NCI-H345 (cell line): ENCODE results near the gene FRMD4A.

Source experiments
- DNase-seq: peaks from one replicate; lab custom pipeline; 2025; lab: John Stamatoyannopoulos, UW

The FRMD4A gene

DNA sequence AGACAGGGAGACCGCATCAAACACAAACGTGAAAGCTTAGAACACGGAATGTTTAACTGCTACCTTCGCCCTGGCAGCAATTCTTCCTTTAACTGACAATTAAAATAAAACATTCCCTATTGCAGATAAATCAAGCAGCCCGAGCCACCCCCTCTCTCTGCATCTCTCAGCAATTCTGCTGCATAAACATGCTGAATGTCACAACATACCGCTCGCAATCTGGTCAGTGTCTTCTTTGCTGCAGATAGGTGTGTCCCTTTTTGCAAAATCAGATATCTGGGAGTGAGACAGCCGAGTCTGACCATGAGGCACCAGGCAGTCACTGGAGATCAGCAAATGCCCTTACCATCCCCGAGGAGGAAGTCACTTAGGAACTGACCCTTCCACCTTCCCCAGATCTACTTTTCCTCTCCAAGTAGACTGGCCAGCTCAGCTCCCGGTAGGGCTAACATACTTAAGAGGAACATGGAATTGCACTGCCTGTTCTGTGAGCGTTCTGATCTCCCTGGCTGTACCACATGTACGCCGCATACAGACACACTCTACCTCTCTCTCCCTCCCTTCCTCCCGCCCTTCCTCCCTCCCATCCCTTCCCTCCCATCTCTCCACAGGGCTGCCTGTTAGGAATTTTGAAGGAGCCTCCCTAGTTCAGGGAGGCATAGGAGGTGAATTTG is at the start of gene FRMD4A:
FRMD4A (minus strand) TSS at position 537 of the 674 bp plus-strand sequence.
- DNase-seq = no peak

DNA sequence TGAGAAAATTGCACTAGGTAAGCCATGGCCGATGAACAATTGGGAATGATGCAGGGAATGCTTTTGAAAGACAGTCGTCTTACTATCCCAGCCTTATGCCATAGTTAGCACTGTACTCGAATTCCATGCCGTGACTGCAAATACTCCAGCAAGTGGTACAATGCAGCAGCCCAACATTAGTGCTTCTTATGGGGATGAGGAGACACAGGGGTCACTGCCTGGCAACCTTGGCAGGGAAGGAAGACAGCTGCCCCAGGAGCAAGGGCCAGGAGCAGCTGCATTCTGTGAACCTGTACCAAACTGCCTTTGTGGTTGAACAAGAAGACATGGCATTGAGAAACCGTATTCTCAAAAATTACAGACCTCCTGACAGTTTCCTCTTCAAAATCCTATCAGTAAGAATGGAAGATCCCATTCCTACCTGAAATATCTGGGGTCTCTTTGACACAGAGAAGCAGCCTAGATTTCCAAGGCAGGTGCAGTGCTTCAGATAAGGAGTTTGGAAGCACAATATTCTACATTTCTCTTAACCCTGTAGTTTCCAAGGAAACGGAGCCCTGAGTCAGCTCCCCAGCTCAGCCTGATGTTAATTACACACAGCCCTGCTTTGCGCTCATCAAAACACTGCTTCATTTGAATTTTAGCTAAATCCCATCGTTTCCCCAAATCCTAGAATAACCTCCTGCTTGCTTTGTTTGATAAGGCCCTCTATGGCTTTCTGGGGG is 49.0 kb upstream of the FRMD4A start:
- no peak for DNase-seq

DNA sequence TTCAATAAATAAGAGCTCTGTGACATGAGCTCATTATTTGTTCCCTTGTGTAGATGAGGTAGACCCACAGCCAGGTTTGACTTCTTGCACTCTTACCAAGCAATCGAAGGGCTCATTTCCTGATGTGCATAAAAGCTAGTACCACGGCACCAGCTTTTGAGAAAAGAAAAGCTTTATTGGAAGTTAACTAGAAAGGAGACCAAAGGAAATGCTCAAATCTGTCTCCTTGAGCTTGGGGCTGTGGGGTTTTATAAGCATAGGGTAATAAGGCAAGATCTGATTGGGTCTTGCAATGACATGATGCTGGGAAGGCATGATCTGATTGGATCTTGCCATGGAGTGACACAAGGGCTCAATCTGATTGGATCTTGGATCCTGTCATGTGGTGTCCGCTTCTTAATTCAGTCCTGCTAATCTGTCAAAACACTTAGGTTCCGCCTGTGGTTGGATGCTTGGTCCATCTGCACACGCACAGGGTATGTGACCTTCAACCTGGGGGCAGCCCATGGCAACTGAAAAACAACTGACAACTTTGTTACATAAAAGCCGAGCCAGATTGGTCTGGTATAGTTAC is 47.8 kb upstream of the FRMD4A start:
- no peak for DNase-seq

DNA sequence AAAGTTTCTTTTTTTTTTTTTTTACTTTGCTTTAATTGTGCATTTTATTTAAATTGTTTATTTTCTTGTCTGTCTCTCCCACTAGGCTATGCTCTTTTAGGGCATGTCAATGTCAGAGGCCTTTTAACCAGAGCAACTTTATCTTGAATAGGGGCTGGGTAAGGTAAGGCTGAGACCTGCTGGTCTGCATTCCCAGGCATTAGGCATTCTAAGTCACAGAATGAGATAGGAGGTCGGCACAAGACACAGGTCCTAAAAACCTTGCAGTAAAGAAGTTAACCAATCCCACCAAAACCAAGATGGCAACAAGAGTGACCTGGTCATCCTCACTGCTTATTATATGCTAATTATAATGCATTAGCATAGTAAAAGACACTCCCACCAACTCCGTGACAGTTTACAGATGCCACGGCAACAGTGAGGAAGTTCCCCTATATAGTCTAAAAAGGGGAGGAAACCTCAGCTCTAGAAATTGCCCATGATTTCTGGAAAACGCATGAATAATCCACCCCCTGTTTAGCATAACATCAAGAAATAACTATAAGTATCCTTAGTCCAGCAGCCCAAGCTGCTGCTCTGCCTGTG is 47.0 kb upstream of the FRMD4A start:
- no peak for DNase-seq

DNA sequence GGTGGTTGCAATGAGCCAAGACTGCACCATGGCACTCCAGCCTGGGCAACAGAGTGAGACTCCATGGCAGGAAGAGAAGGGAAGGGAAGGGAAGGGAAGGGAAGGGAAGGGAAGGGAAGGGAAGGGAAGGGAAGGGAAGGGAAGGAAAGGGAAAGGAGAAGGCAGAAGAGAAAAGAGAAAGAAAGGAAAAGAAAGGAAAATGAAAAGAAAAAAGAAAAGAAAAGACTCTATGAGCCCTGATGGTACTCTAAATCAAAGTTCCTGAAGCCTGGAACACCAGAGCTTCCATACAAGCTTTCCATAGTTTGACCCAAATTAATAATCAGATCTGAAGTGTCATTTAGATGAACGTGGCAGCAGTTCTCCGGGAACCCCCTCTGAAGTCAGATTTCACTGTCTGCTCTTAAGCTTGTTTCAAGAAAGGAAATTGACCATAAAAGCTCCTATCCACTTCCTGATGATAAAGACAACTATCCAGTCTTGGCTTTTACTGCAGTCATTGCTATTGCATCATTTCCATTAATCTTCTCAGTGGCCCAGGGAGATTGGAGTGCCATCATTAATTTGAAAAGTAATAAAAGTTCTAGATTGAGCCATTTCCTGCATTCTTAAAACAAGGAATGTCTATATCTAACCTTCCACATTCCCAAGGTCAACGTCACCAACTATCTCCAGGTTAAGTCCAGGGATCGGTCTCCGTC is 44.2 kb upstream of the FRMD4A start:
- DNase-seq = no peak

DNA sequence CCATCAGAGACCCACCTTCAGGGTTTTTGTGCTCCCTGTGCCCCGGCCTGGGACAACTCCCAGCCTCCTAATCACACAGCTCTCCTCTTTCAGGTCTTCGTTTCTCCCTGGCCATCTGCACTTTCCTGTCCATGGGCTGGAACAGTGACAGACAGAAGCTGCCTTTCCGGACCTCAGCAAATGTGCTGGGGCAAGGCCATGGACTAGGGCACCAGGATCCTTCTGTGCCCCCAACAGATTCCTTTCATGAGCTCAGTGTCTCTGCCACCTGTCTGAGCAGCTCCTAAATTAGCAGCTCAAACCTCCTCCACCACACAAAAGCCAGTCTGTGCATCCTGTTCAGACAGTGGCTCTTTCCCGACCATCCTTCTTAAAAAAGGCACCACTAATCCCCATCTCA is 41.9 kb upstream of the FRMD4A start:
- DNase-seq = no peak

DNA sequence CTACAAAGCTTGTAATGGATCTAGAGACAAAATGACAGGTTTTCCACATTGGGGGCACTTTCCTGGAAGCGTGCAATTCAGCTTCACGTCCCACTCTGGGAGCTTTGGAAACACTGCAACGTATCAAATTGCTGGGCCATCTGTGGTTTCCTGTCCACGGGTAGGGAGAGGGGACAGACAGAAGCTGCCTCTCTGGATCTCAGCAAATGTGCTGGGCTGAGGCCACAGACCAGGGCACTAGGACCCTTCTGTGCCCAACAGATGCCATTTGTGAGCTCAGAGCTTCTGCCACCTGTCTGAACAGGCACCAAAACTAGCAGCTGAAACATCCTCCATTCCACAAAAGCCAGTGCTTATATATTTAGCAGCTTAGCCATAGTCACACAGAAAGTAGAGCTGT is 40.9 kb upstream of the FRMD4A start:
- no peak for DNase-seq

DNA sequence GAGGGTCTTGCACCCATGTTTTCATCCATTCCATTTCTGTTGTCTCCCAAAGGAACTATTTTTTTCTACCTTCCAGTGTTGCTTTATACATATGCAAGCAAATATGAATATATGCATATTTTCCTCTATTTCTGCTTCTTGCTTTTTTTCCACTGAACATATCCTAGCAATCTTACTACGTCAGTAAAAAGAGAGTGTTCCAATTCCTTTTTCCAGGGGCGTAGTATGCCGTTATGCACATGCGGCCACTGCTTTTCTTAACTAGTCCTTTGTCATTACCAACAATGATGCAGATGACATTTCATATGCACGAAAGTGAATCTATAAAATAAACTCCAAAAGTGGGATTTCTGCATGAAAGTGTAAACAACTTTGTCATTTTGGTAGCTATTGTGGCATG is 40.2 kb upstream of the FRMD4A start:
- DNase-seq = no peak

DNA sequence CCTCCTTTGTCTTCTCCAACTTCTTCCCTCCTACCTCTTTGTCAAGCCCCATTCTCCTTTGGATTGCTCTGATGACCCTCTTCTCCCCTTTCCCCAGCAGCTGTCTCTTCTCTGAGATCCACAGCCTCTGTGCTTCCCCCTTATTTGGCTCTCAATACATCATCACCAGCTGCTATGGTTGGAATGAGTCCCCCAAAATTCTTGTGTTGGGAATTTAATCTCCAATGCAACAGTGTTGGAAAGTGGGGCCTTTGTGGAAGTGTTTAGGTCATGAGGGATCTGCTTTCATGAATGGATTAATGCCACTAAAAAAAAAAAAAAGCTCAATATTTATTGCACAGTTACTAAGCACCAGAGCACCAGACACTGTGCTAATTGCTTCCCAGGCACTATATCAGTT is 39.2 kb upstream of the FRMD4A start:
- no peak for DNase-seq

DNA sequence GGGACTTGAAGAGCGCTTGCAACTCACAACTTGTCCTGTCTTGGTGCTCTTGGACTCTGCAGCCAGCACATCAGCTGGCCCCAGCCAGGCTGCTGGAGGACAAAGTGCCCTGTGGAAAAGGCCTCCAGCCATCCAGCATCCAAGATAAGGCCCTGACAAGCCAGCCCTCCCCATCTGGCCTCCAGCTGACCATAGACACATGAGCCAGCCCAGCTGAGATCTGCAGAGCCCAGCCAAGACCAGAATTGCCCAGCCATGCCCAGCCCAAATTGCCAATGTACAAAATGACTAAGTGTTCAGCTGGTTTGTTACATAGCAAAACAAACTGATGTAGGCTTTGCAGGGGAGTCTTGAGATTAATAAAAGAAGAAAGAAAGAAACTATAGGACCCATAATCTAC is 36.0 kb upstream of the FRMD4A start:
- DNase-seq = no peak

DNA sequence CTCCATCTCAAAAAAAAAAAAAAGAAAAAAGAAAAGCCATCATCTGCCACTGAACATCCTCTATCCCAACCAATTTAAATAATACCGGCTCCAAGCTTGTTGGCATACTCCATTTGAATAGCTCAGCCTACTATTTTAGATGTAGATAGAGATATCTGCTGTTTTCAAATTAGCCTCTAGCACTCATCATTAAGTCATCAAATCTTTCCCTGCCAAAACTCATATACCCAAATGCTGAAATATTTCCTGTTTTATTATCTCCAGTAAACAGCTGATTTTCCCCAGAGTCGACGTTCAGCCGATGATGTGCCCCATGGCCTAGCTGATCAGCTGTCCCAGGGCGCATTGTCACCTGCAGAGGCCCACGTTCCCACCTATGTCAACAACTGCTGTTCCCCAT is 34.5 kb upstream of the FRMD4A start:
- no peak for DNase-seq

DNA sequence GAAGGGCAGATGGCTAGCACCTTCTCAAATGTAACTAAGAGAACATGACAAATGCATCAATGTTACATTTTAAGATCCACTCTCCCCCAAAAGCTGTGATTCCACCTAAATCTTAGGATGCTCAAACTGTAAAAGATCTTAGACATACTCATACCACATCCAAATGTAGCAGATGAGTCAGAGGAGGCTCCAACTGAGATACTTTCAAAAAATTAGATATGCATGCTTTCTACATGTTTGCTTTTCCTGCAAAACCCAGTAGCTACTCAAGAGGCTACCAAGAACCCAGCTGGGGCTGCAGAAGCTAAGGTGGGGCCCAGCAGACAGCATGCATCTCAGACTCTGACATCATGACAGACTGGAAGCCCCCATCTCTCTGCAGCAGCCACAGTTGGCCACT is 31.4 kb upstream of the FRMD4A start:
- no peak for DNase-seq

DNA sequence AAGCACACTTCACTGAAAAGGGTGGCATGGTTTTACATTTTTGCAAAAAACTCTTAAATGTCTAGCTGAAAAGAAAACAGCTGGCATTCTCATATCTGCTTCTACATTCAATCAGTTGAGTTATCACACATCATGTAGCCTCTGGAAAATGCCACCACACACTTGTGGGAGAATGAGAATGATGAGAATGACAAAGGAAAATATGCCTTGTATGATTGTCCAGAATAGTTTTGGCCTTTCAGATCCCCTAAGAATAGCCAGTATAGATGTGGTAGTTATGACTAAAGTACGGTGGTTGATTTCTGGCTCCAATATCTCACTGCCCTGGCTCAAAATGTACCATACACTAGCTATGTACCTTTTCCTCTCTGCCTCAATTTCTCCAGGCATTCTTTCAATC is 30.2 kb upstream of the FRMD4A start:
- DNase-seq = no peak

DNA sequence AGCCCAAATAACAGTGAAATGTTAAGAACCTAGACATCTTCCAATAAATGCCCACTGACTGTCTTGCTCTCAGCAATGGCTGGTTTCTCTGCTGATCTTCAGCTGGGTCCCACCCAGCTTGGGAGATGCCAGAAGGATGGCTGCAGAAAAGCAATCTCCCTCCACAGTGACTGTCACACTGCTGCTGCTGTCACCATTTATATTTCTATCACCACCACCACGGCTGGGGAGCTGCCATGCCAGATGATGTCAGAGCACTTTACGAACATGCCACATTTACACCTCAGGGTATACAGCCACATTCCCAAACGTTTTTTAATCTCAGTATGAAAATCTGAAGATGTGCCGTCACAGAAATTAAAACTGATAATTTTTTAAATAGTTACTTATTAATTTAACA is 29.8 kb upstream of the FRMD4A start:
- no peak for DNase-seq

DNA sequence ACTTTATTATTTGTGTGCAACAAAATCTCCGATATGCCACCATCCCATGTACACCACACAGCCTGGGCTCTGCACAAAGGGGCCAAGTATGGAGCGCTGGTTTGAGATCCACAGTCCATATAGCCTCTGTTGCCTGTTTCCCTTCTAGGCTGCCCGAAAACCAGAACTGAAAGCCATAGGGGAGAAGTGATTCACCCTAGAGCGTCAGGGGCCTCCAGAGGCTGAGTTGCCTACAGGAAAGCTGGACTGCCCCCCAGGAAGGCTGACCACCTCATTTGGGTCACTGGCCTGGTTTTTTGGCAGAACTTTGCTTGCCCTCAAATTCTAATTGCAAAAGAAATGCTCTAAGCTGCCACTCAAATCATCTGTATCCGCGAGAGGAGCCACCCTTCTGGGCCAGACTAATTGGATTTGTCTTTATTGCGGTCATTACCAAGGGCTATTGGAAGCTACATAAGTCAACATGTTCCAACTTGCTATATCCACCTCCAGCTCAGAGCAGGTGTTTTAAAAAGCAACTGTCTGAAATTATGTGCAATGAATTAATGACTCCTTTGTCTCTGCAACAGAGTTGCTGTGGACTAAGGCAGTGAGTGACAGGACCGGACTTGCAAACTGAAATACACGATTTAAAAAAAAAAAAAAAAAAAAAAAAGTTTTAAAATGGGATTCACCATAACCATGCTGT is 28.3 kb upstream of the FRMD4A start:
- DNase-seq = no peak

DNA sequence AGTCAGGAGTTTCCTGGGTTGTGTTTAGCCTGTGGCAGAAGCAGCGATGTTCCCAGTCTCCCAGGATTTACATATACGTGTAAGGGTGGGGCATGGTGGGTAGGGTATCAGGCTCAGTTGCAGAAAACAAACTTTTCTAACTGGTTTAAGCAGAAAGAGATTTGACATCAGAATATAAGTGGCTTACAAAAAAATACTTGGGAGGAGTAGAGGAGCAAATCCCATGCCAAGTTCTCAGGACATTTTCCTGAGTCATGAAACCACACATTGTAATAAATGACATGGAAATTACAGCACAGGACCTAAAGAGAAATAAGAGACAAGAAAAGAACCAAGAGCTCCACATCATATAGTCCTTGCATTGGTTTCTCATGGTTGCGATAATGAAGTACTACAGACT is 26.2 kb upstream of the FRMD4A start:
- no peak for DNase-seq

DNA sequence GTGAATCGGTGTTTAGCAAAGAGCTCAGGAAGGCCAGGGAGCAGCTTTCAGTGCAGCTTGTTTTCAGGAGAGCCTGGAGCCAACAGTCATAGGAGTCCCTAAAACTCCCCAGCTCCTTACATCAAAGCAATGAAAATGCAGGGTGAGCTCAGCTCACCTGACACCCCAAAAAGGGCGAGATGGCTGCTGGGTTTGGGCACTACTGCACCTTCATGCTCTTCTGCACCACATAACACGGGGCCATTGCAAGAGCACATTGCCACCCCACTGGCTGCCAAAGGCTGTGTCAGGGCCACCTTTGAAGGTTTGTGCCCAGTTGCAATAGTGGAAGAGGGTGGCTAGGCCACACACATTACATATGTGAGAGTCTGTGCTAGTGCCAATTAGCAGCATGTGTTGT is 25.0 kb upstream of the FRMD4A start:
- DNase-seq = no peak

DNA sequence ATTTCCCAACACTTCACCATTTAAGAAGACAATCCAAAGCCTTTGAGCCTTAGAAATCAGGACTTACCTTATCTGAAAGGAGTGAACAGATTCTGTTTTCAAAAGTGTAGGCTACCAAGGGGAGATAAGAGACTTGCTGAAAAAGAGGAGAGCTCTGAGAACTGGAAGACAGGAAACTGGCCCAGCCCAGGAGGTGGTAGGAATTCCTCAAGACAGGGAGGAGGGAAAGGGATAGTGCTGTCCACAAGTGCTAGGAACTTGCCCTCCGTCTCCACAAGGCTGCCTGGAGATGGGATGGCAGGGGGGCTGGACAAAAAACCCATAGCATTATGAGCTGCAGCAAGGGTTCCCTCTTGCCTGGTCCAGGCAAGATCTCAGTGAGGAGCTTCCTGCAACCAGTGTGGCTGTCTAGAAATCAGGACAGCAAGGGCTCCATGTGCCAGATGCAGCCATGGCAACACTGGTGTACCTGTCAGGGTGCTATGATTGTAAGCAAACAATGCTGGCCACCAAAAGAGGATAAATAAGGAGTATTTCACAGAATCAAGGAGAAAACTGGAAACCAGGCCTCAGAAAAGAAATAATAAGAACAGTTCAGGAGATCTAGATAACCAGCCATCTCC is 22.7 kb upstream of the FRMD4A start:
- DNase-seq = no peak

DNA sequence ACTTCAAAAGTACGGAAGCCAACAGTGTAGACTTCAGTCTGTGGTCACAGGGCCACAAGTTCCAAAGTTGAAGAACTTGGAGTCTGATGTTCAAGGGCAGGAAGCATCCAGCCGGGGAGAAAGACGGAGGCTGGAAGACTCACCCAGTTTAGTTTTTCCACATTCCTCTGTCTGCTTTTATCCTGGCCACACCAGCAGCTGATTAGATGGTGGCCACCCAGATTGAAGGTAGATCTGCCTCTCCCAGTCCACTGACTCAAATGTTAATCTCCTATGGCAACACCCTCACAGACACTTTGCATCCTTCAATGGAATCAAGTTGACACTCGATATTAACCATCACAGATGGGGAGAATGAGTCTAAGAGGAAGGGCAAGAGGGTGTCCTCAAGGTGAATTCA is 19.3 kb upstream of the FRMD4A start:
- DNase-seq = no peak

DNA sequence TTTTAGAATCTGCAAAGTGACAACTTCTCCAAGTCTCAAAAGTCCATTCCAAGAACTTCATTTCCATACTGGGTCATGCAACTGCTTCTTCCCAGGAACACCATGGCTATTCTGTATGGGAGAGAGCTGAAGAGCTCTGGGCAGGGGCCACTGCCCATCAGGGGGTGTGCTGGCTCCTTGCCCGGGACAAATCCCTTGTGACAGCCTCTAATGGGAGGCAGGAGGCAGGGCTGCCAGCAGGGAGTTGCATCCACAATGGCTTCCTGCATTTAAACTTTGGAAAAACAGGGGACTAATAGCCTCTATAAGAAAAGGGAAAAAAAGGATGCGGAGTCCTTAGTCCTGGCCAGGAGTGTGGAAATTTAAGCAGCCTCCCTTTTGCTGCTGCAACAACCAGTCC is 18.4 kb upstream of the FRMD4A start:
- no peak for DNase-seq

DNA sequence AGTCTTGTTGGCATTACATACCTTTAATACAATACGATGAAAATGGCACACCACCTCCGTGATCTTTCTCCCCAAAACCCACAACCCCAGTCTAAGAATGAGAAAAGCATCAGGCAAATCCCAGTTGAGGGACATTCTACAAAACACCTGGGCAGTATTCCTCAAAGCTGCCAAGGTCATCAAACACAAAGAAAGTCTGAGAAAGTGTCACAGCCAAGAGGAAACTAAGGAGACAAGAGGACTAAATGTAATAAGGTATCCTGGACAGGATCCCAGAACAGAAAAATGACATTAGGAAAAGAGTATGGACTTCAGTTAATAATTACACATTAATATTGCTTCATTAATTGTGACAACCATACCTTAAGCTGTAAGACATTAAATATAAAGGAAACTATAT is 14.5 kb upstream of the FRMD4A start:
- no peak for DNase-seq
